HepG2 (cell line): Measurements from ENCODE around the gene FGA. TPM values are rescaled to one million over a fixed set of nuclear protein-coding genes. Genes with fewer than 3 reads are reported as not detected.

Source experiments
- ARID2 ChIP-seq: sonication (generic); formaldehyde crosslinking; IDR thresholded peaks from 2 replicates; pipeline ENCODE4 v1.8.1; 2022; ENCODE audit warnings: mild to moderate bottlenecking, missing genetic modification reagents, borderline replicate concordance
- ATF6 ChIP-seq: sonication (generic); formaldehyde crosslinking; conservative IDR thresholded peaks from 2 replicates; pipeline ENCODE4 v1.4.0; 2020; ENCODE audit warnings: missing genetic modification reagents
- RAD21 ChIP-seq: fragments of 450-650 bp; formaldehyde crosslinking; IDR thresholded peaks from 2 replicates; pipeline ENCODE4 v1.5.0; 2020; ENCODE audit warnings: mild to moderate bottlenecking
- REST ChIP-seq, 2 experiments: IDR thresholded peaks; 2 replicates each; pipeline ENCODE4 v1.6.1; 2011 to 2012; ENCODE audit warnings: low read length in 2 of 2, borderline replicate concordance in 1 of 2, low read depth in 1 of 2, mild to moderate bottlenecking in 1 of 2, moderate library complexity in 1 of 2
- RFXAP ChIP-seq: sonication (generic); formaldehyde crosslinking; IDR thresholded peaks from 2 replicates; pipeline ENCODE4 v1.4.0; 2020; ENCODE audit warnings: missing genetic modification reagents, borderline replicate concordance
- TCF12 ChIP-seq, 2 experiments: fragments of 450-650 bp in 1 of 2; sonication (generic) in 1 of 2; formaldehyde crosslinking in 1 of 2; IDR thresholded peaks; 2 replicates each; pipeline versions ENCODE4 v1.6.1 to v1.8.0; 2017 to 2022; ENCODE audit warnings: antibody characterized with exemption in 1 of 2, mild to moderate bottlenecking in 1 of 2, missing genetic modification reagents in 1 of 2, moderate library complexity in 1 of 2
- TOPORS ChIP-seq: sonication (generic); formaldehyde crosslinking; IDR thresholded peaks from 2 replicates; pipeline ENCODE4 v1.8.0; 2023; ENCODE audit warnings: mild to moderate bottlenecking, missing genetic modification reagents
- ZBTB1 ChIP-seq: sonication (generic); formaldehyde crosslinking; IDR thresholded peaks from 2 replicates; pipeline ENCODE4 v1.4.0; 2020; ENCODE audit warnings: missing genetic modification reagents, borderline replicate concordance
- ZBTB7A ChIP-seq: sonication (generic); formaldehyde crosslinking; IDR thresholded peaks from 2 replicates; pipeline ENCODE4 v1.8.0; 2022; ENCODE audit warnings: mild to moderate bottlenecking, missing genetic modification reagents
- ZC3H13 ChIP-seq: sonication (generic); formaldehyde crosslinking; IDR thresholded peaks from 2 replicates; pipeline ENCODE4 v1.8.1; 2023; ENCODE audit warnings: mild to moderate bottlenecking, missing genetic modification reagents, moderate library complexity
- ZFP36 ChIP-seq: fragments of 150-350 bp; IDR thresholded peaks from 2 replicates; pipeline ENCODE4 v1.6.1; 2018; ENCODE audit warnings: borderline replicate concordance, low read length, low read depth; ENCODE audit not compliant: partially characterized antibody
- ZNF335 ChIP-seq: sonication (generic); formaldehyde crosslinking; IDR thresholded peaks from 2 replicates; pipeline ENCODE4 v1.4.0; 2020; ENCODE audit warnings: missing genetic modification reagents
- ZNF512B ChIP-seq: sonication (generic); formaldehyde crosslinking; IDR thresholded peaks from 2 replicates; pipeline ENCODE4 v1.5.1; 2020; ENCODE audit warnings: missing genetic modification reagents, mild to moderate bottlenecking, borderline replicate concordance
- ZNF563 ChIP-seq: sonication (generic); formaldehyde crosslinking; IDR thresholded peaks from 2 replicates; pipeline ENCODE4 v1.8.0; 2022; ENCODE audit warnings: mild to moderate bottlenecking, moderate library complexity, missing genetic modification reagents
- ZNF577 ChIP-seq: sonication (generic); formaldehyde crosslinking; IDR thresholded peaks from 2 replicates; pipeline ENCODE4 v1.4.0; 2020; ENCODE audit warnings: mild to moderate bottlenecking, low read depth, missing genetic modification reagents, borderline replicate concordance
- ZNF605 ChIP-seq: sonication (generic); formaldehyde crosslinking; IDR thresholded peaks from 2 replicates; pipeline ENCODE4 v1.8.0; 2022; ENCODE audit warnings: mild to moderate bottlenecking, missing genetic modification reagents
- ZSCAN21 ChIP-seq: sonication (generic); formaldehyde crosslinking; IDR thresholded peaks from 2 replicates; pipeline ENCODE4 v1.8.0; 2022; ENCODE audit warnings: mild to moderate bottlenecking, missing genetic modification reagents, moderate library complexity, borderline replicate concordance
- polyA plus RNA-seq, 8 experiments: library from polyadenylated mRNA; depleted of rRNA in 3 of 8; stranded (reverse) in 7 of 8; unstranded in 1 of 8; fragments of >200 nt; fragmentation: Illumina TruSeq in 4 of 8; extraction: Trizol in 4 of 8; gene quantifications; 2 replicates each; pipeline versions ENCODE4 v1.2.1 to v1.2.3, GENCODE V29; 2011 to 2016; ENCODE audit warnings: low read depth in 4 of 8, missing spikeins in 1 of 8, mixed read lengths in 1 of 8; ENCODE audit not compliant: insufficient read depth in 1 of 8
- total RNA-seq, 5 experiments: library from RNA; depleted of rRNA; stranded (reverse); fragments of >200 nt; fragmentation: Illumina TruSeq; extraction: Trizol; gene quantifications; 2 replicates each; pipeline ENCODE4 v1.2.3, GENCODE V29; 2016; ENCODE audit warnings: low read depth in 1 of 5

FGA gene
- total and polyA plus RNA-seq, 2 of the 13 experiments (the other 11 are each of a cell fraction or from before 2014, with no cell fraction given): 640 to 1,523 TPM

GRCh38 chr4:154590329-154591006 lies at the start of gene FGA (continued):
- peak in 1 of 2 experiments; percentile 77; a peak in 2 of 4 replicates for TF ChIP-seq REST (IDR thresholded peaks at IDR 0.05; ENCODE audit: borderline replicate concordance in 1 of 2, low read depth in 1 of 2, low read length in 2 of 2)
- TF ChIP-seq ZBTB1 (CRISPR knock-in tag): no peak
- TF ChIP-seq ZNF335 (CRISPR knock-in tag): peak; percentile 77; the same call in 1 of the 2 replicates
- TF ChIP-seq ARID2 (CRISPR knock-in tag): no peak
- TF ChIP-seq TOPORS (CRISPR knock-in tag): no peak
- TF ChIP-seq ZNF577 (CRISPR knock-in tag): no peak
- TF ChIP-seq ZFP36: no peak
- TF ChIP-seq TCF12 (IDR thresholded peaks at IDR 0.05): no peak
- peak; percentile 98 for TF ChIP-seq TCF12 (CRISPR knock-in tag; IDR thresholded peaks at IDR 0.05)
- no peak for TF ChIP-seq ZNF563
- TF ChIP-seq ATF6 (CRISPR knock-in tag): no peak
- TF ChIP-seq ZC3H13 (CRISPR knock-in tag): peak; percentile 86; the same call in 1 of the 2 replicates
- no peak for TF ChIP-seq RFXAP (CRISPR knock-in tag)
- TF ChIP-seq ZSCAN21: no peak
- peak; percentile 90 for TF ChIP-seq ZNF512B (CRISPR knock-in tag)
- TF ChIP-seq RAD21 (CRISPR knock-in tag): no peak; the same call in 1 of the 2 replicates
- peak; percentile 73 for TF ChIP-seq ZNF605 (CRISPR knock-in tag)
- peak; percentile 45; the same call in 1 of the 2 replicates for TF ChIP-seq ZBTB7A (CRISPR knock-in tag)
